Endothelial cell of umbilical vein (primary cell): ENCODE measurements around the gene RMND5A.

Source experiments
- EZH2 ChIP-seq: IDR thresholded peaks from 2 replicates; pipeline ENCODE4 v1.6.1; 2012; ENCODE audit warnings: borderline replicate concordance, low read depth, mild to moderate bottlenecking, moderate library complexity, low read length, inconsistent platforms; ENCODE audit not compliant: severe bottlenecking
- MYC ChIP-seq: IDR thresholded peaks from one replicate; pipeline ENCODE4 v1.6.1; 2011; ENCODE audit warnings: mild to moderate bottlenecking, low read depth, low read length
- POLR2A ChIP-seq: IDR thresholded peaks from 2 replicates; pipeline ENCODE4 v1.6.1; 2012; ENCODE audit warnings: low read depth, mild to moderate bottlenecking, control low read depth, low read length
- POLR2AphosphoS5 ChIP-seq: IDR thresholded peaks from 2 replicates; pipeline ENCODE4 v1.6.1; 2012; ENCODE audit warnings: low read depth, mild to moderate bottlenecking, control low read depth, low read length, moderate library complexity; ENCODE audit not compliant: insufficient read depth
- TF ChIP-seq, protein P1 (sequence below), 2 donors: IDR thresholded peaks; 1 replicate in 1 of 2; 2 replicates in 1 of 2; pipeline ENCODE4 v1.5.1; 2011; ENCODE audit warnings: low read length in 2 of 2, mild to moderate bottlenecking in 2 of 2, moderate library complexity in 2 of 2, control low read depth in 1 of 2, inconsistent platforms in 1 of 2, low read depth in 1 of 2; ENCODE audit not compliant: insufficient read depth in 1 of 2; ENCODE audit errors: extremely low read depth in 1 of 2

DNA sequence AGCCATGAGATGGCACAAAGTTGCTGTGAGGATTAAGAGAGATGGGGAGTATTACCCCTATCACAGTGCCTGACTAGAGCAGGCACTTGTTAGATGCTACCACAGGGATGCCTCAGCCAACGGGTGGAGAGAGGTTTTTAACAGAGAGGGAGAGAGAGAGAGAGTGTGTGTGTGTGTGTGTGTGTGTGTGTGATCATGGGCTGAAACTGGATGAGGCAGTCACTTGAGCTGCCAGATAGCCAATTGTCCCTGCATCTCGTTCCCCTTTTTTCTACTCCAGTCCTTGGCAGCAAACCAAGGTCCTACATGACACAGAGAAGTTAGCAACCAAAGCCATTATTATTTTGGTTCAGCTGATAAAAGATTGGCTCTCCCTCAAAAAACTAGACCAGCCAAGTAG, 67.6 kb downstream of the RMND5A start:
- TF ChIP-seq, protein P1, sequence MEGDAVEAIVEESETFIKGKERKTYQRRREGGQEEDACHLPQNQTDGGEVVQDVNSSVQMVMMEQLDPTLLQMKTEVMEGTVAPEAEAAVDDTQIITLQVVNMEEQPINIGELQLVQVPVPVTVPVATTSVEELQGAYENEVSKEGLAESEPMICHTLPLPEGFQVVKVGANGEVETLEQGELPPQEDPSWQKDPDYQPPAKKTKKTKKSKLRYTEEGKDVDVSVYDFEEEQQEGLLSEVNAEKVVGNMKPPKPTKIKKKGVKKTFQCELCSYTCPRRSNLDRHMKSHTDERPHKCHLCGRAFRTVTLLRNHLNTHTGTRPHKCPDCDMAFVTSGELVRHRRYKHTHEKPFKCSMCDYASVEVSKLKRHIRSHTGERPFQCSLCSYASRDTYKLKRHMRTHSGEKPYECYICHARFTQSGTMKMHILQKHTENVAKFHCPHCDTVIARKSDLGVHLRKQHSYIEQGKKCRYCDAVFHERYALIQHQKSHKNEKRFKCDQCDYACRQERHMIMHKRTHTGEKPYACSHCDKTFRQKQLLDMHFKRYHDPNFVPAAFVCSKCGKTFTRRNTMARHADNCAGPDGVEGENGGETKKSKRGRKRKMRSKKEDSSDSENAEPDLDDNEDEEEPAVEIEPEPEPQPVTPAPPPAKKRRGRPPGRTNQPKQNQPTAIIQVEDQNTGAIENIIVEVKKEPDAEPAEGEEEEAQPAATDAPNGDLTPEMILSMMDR (IDR thresholded peaks at IDR 0.05; ENCODE audit: extremely low read depth in 1 of 2, insufficient read depth in 1 of 2, low read depth in 1 of 2, low read length in 2 of 2), result no peak
- TF ChIP-seq POLR2A (no peak), POLR2AphosphoS5 (no peak), EZH2 (no peak), MYC (no peak)
